WTC11 (cell line): ENCODE measurements around the gene CNPY3.

Source experiments
- CTCF ChIP-seq: fragments of 200-600 bp; IDR thresholded peaks from 2 replicates; pipeline ENCODE4 v1.8.0; 2022; ENCODE audit warnings: antibody characterized with exemption
- SP1 ChIP-seq: sonication (generic); formaldehyde crosslinking; conservative IDR thresholded peaks from 2 replicates; pipeline ENCODE4 v1.8.1; 2022; ENCODE audit warnings: missing genetic modification reagents
- TF ChIP-seq, protein P1 (sequence below): sonication (generic); formaldehyde crosslinking; conservative IDR thresholded peaks from 2 replicates; pipeline ENCODE4 v1.8.1; 2022; ENCODE audit warnings: mild to moderate bottlenecking, missing genetic modification reagents

GRCh38 chr6:42988486-42989020, 59.3 kb downstream of the CNPY3 start:
- no peak for TF ChIP-seq SP1 (CRISPR knock-in tag)
- no peak for TF ChIP-seq CTCF
- TF ChIP-seq, protein P1, sequence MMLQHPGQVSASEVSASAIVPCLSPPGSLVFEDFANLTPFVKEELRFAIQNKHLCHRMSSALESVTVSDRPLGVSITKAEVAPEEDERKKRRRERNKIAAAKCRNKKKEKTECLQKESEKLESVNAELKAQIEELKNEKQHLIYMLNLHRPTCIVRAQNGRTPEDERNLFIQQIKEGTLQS (CRISPR knock-in tag): no peak
